Activated CD8-positive, alpha-beta memory T cell treated with anti-CD3 and anti-CD28 coated beads, Interleukin-2, amount 50 U/mL, for 1 hour (primary cell): ENCODE results near the gene NFATC1.

Experiments used
- DNase-seq: peaks from one replicate; pipeline ENCODE4 v3.0.0-alpha.2; 2020; ENCODE audit errors: extremely low read depth

Gene NFATC1

DNA sequence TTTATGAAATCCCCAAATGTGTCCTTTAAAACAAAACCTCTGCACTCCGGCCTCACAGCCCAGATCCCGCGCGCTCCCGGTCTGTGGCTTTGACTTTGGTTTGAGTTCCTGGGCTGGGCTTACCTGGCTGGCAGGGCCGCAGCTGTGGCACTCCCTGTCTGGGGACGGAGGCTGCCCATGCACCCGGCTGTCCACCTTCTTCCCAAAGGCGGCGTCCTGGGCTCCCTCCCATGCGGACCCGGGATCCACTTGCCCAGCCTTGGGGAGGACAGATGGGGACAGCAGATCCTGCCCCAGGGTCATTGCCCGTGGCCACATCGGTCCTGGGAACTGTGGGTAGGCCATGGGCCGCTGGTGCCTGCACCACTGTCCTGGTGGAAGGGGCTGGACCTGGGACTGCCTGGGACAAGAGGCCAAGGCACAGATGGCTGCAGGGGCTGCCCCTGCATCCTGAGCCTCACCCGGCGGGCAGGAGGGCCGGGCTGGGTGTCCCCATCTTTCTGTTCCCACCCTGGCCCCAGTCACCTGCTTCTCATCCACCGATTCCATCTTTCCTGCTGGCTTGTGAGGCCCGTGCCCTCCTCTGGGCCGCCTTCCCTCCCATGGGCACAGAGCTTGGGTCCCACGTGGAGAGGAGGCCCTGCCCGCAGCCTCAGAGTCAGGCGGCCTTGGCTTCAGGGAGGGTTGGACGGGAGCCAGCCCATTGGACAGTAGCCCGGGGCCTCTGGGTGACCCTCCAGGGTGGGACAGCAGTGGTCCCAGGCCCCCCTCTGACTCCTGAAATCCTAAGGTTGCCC, 27.7 kb downstream of the NFATC1 start:
- DNase-seq, result no peak

DNA sequence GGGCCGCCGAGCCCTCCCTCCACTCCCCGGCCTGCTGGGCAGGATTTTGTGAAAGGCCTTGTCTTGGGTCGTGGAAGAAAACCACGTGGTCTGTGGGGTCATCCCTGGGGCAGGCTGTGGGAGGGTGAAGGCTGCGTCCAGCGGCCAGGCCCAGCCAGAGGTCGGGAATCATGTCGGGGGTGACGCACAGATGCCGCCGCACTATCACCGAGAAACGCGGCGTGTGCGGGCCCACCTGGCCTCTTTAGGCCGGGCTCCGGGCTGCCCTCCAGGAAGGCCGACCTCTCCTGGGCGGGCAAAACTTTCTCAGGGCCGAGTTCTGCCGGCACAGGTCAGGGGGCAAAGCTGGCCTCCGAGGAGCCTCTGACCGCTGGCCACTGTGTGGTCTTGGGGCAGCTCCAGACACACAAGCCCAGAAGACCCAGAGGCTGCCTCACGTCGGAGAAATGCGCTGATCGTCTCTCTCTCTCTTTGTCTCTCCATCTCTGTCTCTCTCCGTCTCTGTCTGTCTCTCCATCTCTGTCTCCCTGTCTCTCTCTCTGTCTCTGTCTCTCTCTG, 28.4 kb downstream of the NFATC1 start:
- DNase-seq, result no peak

DNA sequence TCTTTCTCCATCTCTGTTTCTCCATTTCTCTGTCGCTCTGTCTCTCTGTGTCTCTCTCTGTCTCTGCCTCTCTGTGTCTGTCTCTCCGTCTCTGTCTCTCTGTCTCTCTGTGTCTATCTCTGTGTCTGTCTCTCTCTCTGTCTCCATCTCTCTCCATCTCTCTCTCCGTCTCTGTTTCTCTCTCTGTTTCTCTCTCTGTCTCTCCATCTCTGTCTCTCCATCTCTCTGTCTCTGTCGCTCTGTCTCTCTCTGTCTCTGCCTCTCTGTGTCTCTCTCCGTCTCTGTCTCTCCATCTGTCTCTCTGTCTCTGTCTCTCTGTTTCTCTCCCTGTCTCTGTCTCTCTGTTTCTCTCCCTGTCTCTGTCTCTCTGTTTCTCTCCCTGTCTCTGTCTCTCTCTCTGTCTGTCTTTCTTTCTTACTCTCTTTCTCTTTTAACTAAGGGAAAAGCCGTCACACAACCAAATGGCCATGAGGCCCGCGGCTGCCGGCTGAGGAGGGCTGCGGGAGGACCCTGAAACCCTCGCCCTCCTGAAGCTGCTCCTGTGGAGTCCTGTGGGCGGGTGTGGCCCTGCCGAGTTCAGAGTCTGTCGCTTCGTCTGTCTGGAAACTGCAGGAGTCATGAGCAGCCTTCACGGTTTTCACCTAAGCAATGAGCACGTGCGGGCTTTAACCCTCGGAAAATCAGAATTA, 29.3 kb downstream of the NFATC1 start:
- DNase-seq, result no peak

- no peak for DNase-seq
Measured at GRCh38 chr18:79425569-79425886, 29.8 kb downstream of the NFATC1 start.

- DNase-seq, result no peak
Measured at GRCh38 chr18:79426376-79427300, 30.9 kb downstream of the NFATC1 start.

DNA sequence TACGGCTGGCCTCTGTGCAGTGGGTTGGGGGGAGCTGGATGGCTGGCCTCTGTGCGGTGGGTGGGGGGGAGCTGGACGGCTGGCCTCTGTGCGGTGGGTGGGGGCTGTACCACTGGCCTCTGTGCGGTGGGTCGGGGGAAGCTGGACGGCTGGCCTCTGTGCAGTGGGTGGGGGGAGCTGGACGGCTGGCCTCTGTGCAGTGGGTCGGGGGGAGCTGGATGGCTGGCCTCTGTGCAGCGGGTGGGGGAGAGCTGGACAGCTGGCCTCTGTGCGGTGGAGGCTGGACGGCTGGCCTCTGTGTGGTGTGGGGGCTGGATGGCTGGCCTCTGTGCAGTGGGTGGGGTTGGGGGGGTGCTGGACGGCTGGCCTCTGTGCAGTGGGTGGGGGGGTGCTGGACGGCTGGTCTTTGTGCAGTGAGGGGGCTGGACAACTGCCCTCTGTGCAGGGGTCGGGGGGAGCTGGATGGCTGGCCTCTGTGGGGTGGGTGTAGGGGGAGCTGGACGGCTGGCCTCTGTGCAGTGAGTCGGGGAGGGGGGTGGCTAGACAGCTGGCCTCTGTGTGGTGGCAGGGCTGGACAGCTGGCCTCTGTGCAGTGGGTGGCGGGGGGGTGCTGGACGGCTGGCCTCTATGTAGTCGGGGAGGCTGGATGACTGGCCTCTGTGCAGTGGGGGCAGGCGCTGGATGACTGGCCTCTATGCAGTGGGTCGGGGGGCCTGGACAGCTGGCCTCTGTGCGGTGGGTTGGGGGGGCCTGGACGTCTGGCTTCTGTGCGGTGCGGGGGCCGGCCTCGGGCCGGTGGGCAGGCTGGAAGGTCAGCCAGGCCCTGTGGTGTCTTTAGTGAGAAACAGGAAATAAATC, 31.9 kb downstream of the NFATC1 start:
- no peak for DNase-seq

GRCh38 chr18:79428287-79428686, 32.6 kb downstream of the NFATC1 start:
- DNase-seq, result no peak

DNA sequence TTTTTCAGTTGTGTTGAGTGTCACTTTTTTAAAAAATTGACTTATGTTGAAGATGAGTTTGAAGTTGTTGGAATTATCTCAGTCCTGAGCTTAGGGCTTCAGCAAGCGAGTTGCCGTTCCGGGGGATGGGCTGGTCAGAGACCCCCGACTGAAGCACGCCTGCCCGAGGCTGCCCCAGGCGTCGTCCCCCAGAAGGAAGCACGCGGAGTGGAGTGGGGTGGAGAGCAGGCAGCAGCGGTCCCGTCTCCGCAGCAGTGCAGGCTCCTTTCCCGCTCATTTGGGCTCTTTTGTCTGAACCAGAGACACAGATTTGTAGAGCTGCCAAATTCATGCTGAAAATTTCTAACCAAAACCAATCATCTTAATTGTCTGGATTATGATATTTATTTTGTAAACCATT, 33.7 kb downstream of the NFATC1 start:
- DNase-seq, result no peak

GRCh38 chr18:79429785-79430281, 34.1 kb downstream of the NFATC1 start:
- DNase-seq, result no peak

DNA sequence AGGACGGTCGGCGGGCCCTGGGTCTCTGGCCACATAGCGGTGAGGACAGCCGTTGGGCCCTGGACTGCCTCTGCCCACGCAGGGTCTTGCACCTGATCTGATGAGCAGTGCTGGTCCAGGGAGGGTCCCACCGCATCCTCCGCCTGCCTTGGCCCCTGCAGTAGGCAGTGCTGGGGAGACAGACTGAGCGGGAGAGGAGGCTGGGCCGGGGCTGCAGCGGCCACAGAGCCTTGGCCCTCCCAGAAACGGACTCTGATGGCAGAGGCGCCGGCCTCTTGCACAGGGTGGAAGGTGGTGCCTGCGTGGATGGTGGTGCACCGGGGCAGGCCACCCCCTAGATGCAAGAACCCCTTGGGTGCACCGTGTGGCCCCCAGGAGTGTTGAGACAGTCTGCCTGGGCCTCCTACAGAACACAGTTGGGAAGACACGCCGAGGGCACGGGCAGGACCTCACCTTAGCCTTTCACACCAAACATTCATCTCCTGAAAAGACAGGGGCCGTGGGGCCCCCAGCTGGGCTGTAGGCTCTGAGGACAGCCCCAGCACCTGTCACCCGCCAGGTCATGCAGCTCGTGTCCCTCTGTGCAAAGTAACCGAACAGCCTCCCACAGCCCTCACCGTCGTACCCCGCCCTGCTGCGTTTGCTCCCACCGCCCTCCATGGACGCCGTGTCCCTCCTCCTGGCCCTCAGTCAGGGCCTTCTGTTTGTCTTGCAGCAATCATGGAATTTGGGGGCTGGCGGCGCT, 36.8 kb downstream of the NFATC1 start:
- DNase-seq, result no peak

GRCh38 chr18:79433431-79433830, 37.7 kb downstream of the NFATC1 start:
- no peak for DNase-seq

DNA sequence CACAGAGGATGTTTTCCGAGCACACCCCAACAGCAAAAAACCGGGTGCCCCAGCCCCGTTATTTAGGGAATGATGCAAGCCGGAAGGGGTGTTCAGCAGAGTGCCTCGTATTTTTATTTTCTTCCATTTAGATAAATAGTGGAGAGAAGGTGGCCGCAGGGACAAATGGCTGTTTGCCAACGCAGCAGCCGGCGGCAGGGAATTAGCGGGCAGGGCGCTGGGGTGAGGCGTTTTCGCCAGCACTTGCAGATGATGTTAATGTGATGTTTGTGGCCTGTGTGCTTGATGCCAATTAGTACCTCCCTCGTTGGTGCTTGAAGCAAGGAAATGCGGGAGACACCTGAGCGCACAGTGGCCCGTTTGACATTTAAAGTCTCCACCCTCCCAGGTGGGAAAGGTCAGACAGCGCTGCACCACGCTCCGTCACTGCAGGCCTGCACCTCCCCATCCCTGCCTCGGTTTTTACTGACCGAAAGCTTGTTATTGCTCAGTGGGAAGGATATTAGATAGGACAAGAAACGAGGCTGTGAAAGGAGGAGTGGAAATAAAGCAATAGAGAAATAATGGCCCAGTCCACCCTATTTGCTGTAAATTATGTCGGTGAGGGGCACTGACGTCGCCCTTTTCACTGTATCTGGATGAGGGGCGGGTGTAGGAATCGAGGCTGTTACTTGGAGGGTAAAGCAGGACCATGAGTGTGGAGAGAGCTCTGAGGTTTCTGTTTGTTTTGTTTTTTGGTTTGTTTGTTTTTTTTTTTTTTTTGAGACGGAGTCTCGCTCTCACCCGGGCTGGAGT, 39.1 kb downstream of the NFATC1 start:
- DNase-seq, result no peak

DNA sequence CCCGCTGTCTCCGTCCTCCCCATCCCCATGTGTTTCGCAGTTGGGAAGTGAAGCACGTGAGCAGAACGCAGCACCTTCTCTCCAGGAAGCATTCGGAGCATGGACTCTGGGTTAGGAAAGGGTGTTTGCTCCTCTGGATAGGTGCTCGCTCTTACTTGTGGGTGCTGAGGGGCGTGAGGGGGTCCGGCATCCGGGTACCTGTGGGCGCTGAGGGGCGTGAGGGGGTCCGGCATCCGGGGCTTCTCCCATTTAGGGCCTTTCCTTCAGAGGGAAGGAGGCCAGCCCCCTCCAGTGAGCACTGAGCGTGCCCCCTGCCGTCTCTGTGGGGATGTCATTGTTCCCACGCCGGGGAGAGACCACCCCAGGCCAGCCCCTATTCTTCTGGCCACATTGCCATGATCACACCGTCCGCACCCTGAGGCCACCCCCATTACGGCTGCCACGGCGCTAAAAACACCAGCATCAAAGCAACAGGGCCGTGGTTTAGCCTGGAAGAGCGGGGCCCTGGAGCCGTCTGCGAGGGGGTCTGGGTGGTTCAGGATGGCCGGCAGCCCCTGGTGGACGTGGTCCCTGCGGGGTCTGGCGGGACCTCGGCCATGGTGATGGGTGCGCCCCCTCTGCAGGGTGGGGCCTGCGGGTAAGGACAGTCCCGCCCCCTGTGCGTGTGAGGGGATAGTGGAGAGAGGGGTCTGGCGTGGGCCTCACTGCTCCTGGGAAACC, 41.0 kb downstream of the NFATC1 start:
- no peak for DNase-seq

DNA sequence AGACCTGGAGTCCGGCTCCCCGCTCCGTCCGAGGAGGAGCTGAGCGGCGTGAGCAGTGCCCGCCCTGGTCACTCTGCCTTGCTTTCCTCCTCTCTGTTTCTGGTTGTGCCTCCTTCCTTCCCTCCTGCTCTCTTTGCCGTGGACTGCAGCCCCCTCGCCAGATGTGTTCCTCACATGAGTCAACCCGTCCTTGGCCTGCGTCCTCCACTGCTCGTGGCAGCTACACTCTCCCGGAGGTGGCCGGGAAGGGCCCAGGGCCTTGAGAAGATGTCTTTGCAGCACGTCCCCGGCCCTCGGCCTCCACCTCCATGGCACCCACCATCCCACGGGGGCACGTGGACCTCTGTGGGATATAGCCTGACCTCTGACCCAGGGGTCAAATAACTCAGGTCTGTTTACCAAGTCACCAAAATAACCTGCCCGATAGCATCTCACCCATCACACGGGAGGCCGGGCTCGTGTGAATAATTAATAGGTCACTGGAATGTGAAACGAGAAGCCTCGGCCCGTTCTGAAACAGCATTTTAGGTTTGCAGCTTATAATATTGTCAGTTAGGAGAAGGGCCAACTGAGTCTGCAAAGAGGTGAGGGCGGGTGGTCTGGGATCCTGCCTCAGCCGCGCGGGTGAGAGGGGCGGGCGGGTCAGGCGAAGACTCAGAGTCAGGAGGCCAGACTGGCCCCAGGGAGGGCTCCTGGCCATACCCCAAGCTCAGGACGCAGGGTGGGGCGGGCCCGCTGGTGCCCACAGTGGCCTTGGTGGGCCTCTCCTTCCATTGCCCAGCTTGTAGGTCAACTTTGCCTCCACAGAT, 42.6 kb downstream of the NFATC1 start:
- DNase-seq, result no peak

- DNase-seq, result peak; percentile 17
Measured at GRCh38 chr18:79438898-79439627, 43.3 kb downstream of the NFATC1 start.

DNA sequence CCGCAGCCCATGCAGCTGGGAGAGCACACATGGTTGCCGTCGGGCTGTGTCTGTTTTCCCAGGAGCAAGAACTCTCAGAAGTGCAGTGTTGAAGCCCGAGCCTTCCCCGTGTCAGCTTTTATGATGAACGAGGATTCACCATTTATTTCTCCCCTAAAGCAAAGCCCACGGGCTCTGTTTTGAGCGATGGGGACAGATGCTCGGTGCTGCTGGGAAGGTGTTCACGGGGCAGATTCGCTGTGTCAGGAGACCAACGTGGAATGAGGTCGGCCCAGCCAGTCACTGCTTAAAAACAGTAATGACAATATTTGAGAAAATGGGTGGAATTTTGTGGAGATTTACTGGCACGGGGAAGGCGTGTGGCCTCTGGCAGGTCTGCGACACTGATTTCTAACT, 43.9 kb downstream of the NFATC1 start:
- DNase-seq, result no peak
